AG08395 (cell line): Measurements from ENCODE around the gene ASCC1.
"Not testable (repeated sequence)": the region's sequence is repeated elsewhere in the genome, so short reads cannot be mapped to it uniquely, and the experiment has no call there.

Source experiments
- DNase-seq: peaks from one replicate; pipeline ENCODE4 v3.0.0; 2012; ENCODE audit warnings: mixed read lengths, low spot score

The ASCC1 gene

DNA sequence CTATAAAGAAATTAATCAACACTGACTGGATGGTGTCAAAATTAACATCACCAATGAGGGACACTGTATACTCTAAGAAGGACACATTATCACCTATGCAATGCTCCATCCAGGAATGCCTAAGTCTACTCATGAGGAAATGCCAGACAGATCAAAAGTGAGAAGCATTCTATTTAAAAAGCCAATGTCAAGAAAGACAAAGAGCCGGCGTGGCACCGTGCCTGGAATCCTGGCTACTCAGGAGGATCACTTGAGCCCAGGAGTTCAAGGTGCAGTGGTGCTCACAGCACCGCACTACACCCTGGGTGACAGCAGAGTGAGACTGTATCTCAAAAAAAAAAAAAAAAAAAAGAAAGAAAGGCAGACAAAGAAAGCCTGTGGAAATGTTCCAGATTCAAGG, 45.8 kb downstream of the ASCC1 start:
- no peak for DNase-seq

DNA sequence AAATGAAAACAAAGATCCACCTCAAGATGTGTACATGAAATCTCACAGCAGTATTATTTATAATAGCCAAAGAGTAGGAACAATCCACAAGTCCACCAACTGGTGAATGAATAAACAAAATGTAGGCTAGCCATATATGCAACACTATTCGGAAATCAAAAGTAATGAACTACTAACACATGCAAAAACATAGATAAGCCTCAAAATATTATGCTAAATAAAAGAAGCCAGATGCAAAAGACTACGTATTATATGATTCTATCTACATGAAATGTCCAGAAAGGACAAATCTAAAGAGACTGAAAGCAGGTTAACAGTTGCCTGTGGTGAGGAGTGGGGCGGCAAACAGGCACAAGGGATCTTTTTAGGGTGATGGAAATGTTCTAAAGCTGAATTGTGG, 49.0 kb downstream of the ASCC1 start:
- no peak for DNase-seq

DNA sequence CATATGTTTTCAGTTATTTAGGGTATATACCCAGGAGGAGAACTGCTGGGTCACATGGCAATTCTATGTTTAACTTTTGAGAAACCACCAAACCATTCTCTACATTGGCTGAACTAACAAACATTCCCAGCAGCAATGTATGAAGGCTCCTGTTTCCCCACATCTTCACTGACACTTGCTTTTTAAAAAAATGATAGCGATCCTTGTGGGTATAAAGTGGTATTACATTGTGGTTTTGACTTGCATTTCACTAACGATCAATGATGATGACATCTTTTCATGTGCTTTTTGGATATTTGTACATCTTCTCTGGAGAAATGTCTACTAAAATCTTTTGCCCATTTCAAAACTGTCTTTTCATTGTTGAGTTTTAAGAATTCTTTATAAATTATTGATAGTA, 51.5 kb downstream of the ASCC1 start:
- DNase-seq = no peak

DNA sequence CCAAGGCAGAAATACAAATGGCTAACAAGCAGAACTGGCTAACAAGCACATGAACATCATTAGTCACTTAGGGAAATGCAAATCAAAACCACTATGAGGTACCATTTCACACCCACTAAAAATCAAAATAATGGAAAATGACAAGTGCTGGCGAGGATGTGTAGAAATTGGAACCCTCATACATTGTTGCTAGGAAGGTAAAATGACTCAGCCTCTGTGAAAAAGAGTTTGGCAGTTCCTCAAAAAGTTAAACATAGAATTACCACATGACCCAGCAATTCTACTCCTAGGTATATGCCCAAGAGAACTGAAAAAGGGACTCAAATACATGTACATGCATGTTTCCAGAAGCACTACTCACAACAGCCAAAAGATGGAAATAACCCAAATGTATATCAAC, 53.1 kb downstream of the ASCC1 start:
- DNase-seq = peak; percentile 13

DNA sequence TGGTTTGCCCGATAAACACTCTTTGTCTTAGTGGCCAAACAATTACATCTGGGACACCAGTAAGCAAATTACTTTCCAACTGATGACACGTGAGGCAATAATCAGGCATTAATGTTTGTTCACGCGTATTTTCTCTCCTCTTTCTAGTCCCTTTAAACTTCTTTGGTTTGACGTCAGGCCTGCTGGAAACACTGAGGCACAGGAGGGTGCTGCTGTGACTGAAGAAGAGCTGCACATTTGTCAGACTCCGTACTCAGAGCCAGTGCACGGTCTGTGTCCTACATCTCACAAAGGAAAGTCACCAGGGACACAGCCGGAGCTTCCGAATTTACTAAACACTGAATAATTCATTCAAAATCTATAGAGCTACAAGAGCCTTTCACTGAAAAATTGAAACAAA, 57.9 kb downstream of the ASCC1 start:
- DNase-seq = no peak

DNA sequence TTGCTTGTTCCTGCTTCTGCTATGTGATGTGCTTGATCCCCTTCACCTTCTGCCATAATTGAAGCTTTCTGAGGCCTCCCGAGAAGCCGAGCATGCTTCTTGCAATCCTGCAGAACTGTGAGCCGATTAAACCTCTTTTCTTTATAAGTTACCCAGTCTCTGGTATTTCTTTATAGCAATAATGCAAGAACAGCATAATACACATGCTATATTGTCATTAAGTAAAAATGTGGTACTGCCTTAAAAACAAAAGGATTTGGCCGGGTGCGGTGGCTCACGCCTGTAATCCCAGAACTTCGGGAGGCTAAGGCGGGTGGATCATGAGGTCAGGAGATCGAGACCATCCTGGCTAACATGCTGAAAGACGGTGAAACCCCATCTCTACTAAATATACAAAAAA, 59.9 kb downstream of the ASCC1 start:
- no peak for DNase-seq

DNA sequence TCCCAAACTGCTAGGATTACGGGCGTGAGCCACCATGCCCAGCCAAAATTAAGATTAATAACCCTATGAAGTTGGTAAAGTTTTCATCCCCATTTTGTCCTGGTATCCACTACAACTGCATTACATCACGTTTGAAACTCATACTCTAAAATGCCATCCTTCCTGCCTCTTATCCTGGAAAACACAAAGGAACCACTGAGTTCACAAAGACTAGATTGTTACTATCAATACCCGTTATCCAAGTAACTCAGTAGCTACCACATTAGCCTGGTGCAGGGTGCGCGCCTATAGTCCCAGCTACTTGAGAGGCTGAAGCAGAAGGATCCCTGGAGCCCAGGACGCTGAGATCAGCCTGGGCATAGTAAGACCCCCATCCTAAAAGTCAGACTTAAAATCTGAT, 63.8 kb downstream of the ASCC1 start:
- no peak for DNase-seq

DNA sequence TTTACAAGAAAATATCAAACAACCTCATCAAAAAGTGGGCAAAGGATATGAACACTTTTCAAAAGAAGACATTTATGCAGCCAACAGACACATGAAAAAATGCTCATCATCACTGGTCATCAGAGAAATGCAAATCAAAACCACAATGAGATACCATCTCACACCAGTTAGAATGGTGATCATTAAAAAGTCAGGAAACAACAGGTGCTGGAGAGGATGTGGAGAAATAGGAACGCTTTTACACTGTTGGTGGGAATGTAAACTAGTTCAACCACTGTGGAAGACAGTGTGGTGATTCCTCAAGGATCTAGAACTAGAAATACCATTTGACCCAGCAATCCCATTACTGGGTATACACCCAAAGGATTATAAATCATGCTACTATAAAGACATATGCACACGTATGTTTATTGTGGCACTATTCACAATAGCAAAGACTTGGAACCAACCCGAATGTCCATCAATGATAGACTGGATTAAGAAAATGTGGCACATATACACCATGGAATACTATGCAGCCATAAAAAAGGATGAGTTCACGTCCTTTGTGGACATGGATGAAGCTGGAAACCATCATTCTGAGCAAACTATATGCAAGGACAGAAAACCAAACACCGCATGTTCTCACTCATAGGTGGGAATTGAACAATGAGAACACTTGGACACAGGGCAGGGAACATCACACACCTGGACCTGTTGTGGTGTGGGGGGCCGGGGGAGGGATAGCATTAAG, 65.2 kb downstream of the ASCC1 start:
- not testable (repeated sequence) for DNase-seq

DNA sequence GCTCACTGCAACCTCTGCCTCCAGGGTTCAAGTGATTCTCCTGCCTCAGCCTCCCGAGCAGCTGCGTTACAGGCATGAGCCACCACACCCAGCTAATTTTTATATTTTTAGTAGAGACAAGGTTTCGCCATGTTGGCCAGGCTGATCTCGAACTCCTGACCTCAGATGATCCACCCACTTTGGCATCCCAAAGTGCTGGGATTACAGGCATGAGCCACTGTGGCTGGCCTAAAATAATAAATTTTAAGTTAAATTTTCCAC, 68.8 kb downstream of the ASCC1 start:
- DNase-seq = not testable (repeated sequence)

DNA sequence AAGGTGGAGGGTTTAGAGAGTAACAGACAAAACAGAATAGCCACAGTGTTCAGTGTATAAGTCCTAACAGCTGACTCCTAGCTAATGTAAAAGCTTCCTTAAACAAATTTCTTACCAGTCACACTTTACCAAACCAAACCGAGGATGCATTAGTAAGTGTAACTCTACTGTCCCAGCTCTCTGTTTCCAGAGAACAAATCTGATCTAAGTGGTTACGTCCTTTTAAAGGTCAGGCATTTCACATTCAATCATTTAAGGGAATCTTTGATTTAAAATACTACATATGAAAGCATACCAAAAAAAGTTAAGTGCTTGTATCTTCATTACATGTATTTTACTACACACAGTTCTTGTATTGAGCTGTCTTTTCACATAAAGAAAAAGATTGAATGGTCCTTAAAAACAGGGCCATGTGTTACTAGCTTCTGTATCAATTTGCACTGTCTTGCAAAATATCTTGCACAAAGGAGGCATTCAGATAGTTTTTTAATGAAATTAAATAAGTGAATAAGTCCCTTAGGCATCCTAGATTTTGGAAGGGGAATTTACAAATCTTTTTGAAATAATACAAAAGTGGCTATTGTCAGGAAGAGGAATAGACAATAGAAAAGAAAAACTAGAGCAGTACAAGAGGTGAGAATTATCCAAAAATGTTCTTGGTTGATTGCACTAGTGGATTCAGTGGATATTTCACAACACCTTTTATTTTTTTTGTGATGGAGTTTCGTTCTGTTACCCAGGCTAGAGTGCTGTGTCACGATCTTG, 69.3 kb downstream of the ASCC1 start:
- no peak for DNase-seq

DNA sequence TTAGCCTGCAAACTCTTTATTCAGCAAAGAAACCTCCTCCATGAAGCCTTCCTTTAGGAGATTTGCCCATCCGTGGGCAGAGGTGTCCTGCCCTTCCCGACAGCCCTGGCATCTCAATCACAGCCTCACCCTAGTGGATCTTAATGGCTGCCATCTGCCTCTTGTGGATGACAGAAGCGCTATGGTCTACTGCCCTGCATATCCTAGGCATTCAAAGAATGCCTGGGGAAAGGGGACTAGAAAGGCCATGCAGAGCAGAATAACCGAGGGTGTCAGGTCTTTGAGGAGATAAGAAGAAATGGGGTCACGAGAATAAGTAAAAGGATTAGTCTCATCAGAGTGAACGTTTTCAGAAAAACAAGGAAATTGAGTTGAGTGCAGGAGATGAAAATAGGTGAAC, 70.0 kb downstream of the ASCC1 start:
- no peak for DNase-seq

DNA sequence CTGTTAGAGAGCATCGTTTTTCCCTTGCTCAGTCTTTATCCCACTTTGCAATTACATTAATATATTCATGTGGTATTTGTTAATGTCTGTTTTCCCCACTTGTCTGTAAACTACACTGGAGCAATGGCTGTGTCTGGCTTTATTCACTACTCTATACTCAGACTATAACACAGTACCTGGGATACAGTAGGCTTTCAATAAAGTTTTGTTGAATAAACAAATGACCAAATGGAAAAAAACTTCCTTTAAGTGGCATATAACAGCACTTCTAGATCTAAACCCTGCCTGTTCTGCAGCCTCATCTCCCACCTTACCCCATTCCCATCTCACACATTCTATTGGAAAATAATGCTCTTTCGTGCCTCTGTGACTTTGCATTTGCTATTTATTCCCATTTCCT, 70.4 kb downstream of the ASCC1 start:
- DNase-seq = no peak

DNA sequence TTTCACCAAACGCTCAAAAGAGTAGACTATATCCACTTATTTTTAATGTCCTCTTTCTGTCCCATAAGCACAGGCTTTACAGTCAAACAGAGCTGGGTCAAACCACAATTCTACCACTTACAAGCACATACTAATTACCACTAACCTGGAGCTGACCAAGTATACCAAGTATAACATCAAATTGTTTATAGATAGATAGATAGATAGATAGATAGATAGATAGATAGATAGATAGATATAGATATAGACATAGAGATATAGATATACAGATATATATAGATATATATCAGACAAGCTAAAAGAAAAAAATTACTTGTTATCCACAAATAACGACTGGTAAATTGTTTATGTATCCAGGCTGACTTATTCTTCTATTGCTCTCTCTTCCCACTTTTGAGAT, 75.2 kb downstream of the ASCC1 start:
- DNase-seq = no peak

DNA sequence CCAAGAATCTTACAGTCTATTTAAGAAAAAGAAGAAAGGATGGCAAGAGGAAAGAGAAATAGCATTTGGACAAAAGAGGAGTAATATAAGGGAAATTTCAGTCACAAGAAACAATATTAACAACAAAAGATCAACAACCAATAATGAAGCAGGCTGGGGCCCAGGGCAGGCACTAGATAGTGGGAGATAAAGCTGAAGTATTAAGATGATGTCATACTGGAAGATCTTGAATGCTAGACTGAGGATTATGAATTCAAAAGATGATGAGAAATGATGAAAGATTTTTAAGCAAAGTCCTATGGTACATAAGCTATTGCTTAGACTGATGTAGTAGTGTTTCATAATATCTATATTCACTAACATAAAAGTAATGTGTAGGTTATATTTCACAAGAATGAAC, 75.9 kb downstream of the ASCC1 start:
- DNase-seq = no peak

DNA sequence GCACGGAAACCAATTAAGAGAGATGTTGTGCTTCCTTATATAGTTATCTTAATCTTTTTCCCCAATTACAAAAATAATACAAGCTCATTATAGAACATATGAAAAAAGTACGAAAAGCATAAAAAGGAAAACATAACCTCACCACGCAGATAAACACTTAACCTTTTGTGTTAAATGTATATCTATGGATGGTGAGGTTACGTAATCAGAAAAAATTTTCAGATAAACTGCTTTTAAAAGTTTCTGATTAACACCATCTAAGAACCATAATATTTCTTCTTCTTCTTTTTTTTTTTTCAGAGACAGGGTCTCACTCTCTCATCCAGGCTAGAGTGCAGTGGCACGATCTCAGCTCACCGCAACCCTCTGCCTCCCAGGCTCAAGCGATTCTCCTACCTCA, 78.5 kb downstream of the ASCC1 start:
- DNase-seq = no peak

DNA sequence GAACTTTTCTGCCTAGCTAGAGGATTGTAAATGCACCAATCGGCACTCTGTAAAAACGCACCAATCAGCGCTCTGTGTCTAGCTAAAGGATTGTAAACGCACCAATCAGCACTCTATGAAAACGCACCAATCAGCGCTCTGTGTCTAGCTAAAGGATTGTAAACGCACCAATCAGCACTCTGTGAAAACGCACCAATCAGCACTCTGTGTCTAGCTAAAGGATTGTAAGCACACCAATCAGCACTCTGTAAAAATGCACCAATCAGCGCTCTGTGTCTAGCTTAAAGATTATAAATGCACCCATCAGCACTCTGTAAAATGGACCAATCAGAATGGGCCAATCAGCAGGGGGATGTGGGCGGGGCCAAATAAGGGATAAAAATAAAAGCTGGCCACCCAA, 79.9 kb downstream of the ASCC1 start:
- not testable (repeated sequence) for DNase-seq

DNA sequence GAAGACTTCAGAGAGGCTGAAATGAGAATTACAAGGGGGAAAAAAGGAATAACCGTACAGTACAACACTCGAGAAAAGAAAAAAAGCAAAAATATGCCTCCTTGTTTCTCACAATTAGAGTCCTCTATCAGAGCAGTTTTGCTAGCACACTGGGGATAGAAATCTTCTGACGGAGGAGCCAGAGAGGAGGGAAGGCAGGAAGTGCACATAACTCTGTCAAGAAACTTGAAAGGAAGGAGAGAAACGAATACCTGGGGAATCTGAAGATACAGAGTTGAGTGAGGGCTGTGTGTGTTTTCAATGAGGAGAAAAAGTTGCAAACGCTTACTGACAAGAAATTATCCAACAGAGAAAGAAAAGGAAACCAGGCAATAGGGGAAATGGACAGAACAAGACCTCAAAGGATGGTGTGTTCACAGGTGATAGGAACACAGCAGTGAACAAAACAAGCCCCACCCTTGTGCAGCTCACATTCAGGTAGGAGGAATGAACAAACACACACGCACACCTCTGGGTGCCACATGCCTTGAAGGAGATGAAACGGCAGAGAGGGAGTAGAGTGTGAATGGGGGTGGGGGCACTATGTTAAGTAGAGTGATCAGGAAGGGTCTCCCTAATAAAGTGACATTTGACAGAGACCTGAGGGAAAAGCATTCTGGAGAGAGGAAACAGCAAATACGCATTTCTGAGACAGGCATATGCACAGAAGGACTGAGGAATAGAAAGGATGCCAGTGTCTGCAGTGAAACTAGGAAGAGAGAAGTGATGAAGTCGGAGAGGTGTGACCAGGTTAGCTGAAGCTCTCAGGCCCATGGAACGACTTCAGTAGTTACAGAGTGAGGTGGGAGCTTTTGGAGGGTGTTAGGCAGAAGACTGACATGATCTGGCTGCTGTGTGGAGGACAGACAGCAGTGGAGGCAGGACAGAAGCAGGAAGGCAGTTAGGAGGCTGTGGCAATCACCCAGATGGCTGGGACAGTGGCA, 81.0 kb downstream of the ASCC1 start:
- DNase-seq = no peak

DNA sequence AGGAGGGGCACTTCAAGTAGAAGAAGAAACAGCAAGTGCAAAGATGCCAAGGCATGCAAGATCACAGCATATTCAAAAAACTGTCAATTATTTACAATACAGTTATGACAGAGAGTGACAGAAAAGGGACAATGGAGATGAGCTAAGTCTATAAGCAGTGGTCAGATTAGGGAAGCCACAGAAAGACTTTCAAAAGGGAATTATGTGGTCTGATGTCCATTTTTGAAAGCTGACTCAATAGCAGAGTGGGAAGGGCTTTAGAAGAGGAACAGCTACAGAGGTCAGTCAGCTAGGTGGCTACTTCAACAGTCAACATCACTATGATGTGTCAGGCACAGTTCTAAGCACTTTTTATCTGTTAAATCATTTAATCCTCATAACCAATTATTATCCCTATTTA, 82.6 kb downstream of the ASCC1 start:
- peak; percentile 76 for DNase-seq

DNA sequence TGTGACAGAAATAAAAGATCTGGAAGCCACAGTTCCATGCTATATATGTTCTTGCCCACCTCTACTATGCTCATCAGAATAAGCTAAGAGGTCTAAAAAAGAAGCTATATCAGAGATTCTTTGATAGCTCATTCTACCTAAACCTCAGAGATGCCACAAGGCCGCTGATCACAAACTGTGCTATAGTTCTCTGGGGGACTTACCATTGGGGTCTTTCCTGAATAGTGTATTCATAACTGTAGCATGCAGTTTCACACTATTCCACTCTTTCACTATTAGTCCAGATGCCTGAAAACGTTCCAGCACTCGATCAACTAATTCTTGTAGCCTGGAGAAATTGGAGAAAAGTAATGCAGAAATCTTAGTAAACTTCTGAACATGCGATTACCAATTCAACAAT, 83.2 kb downstream of the ASCC1 start:
- no peak for DNase-seq

DNA sequence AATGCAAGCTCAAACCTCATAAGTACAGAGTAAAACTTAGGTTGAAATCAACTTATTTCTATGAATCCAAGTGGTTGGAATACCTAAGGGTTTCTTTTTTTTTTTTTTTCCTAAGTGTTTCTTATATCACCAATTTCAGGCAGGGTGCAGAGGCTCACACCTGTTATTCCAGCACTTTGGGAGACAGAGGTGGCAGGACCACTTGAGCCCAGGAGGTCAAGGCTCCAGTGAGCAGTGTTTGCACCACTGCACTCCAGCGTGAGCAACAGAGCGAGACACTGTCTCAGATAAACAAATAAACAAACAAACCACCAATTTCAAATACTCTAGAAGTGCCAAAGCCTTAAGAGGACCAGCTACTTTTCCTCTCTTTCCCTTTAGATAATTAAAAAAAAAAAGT, 88.5 kb downstream of the ASCC1 start:
- no peak for DNase-seq

DNA sequence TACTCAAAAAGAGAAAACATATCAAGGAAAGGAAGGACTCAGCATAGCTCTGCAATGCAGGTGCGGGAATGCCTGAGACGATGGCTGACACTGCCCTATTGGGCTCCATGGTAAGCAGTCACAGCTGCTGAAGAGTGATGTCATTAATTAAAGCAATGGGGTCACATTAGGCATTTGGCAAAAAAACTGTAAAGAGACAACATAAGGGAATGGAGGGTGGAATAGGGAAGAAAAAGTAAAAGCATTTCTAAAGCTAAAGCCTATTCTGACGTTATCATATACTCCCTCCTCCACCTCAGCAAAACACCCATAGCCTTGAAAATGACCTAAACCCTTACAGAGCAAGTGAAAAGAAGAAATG, 89.2 kb downstream of the ASCC1 start:
- no peak for DNase-seq

DNA sequence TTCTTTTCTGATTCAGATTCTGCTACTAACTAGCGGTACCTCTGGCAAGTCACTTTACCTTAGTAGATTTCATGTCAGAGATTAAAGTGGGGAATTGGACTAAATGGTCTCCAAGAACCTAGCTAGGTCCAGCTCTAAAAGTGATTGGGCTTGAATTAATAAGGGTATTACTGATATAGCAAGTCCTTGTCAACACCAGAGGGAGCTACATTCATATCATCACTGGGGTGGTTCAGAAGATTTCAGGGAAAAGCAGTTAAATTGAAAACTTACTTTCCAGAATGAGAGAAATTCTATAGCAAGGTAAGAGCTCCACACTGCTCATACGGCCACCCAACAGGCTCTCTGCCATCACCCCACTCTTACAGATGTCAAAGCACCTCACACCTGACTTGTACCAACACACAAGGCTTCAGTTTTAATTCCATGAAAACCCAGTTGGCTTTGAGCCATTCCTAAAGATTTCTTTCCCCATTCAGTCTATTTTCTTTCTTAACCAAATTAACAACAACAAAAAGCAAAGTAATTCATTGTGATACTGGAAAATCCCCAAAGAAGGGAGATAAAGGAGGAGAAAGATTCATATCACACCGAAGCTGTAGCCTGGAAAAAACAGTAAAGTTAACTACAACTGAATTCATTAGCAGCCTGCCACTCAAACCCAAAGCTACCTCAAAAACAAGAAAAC, 89.7 kb downstream of the ASCC1 start:
- DNase-seq = peak; percentile 53
